Activated B cell treated with CpG ODN at 0.5 μM for 24 hours (primary cell): ENCODE data around the gene AVL9. TPM values are rescaled to one million over a fixed set of nuclear protein-coding genes. Genes with fewer than 3 reads are reported as not detected.
"Not testable (repeated sequence)": the region's sequence is repeated elsewhere in the genome, so short reads cannot be mapped to it uniquely, and the experiment has no call there.

ENCODE experiments used
- ATAC-seq: fragments of 200-7000 bp; cut with Tn5 transposase; one replicate; pipeline ENCODE4 v1.10.0; 2021; ENCODE audit warnings: low read depth, mild to moderate bottlenecking, moderate library complexity
- CTCF ChIA-PET: fragments of 350-600 bp; sonication (Branson Sonifier 250); formaldehyde crosslinking; loops from one replicate; lab custom pipeline; 2021; ENCODE audit warnings: antibody characterized with exemption; lab: Charles Lee
- POLR2A ChIA-PET: fragments of 350-600 bp; sonication (Branson Sonifier 250); formaldehyde crosslinking; loops from one replicate; lab custom pipeline; 2021; ENCODE audit warnings: antibody characterized with exemption; lab: Charles Lee
- DNase-seq: peaks from one replicate; pipeline ENCODE4 v3.0.0; 2022
- H3K27ac Mint-ChIP-seq: one replicate; pipeline ENCODE4 v1.8.0; 2020; ENCODE audit warnings: mixed read lengths
- H3K27me3 Mint-ChIP-seq: one replicate; pipeline ENCODE4 v1.8.0; 2021; ENCODE audit warnings: mixed read lengths
- H3K36me3 Mint-ChIP-seq: one replicate; pipeline ENCODE4 v1.8.0; 2021; ENCODE audit warnings: low read depth, mixed read lengths
- H3K4me1 Mint-ChIP-seq: one replicate; pipeline ENCODE4 v1.8.0; 2021; ENCODE audit warnings: mixed read lengths
- H3K4me3 Mint-ChIP-seq: one replicate; pipeline ENCODE4 v1.8.0; 2020; ENCODE audit warnings: mild to moderate bottlenecking, mixed read lengths
- H3K9me3 Mint-ChIP-seq: one replicate; pipeline ENCODE4 v1.8.0; 2020; ENCODE audit warnings: mixed read lengths
- intact Hi-C: fragments of 100-400 bp; cut with micrococcal nuclease; formaldehyde crosslinking; loops from one replicate; pipeline ENCODE4 v1.15.1; 2024
- total RNA-seq: library from RNA; stranded (reverse); gene quantifications from 2 replicates; pipeline ENCODE4 v1.2.3, GENCODE V29; 2022
- TF ChIP-seq, protein P1 (sequence below): fragments of 200-600 bp; IDR thresholded peaks from one replicate; pipeline ENCODE4 v1.8.0; 2022; ENCODE audit warnings: antibody characterized with exemption, mild to moderate bottlenecking

The AVL9 gene
- total RNA-seq, 1 donor from 2014 or later: 52.5 TPM

DNA sequence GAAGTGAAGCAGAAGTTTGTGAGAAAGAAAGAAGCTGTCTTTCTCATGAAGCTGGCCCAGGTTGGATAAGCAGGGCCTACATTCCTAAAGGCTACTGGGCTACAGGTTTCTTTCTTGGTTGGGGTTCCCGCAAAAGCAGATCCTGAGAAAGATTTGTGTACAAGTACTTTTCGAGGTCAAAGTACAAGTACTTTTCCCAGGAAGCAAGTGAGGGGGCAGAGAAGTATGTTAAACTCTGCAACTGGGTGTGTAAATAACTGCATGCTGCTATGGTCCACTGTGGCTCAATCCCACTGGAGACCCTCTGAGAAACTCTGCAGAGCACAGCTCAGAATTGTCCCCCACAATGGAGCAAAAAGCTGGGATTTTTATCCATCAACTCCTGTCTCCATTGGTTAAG is 33.8 kb upstream of the AVL9 start:
- CTCF ChIA-PET: no interaction called here
- Mint-ChIP-seq H3K4me1 (no peaks in the 10 kb centered on the region), H3K4me3 (no peak overlapping the region), H3K27ac (no peak overlapping the region), H3K9me3 (no peaks in the 10 kb centered on the region), H3K36me3 (no peaks in the 10 kb centered on the region), H3K27me3 (peaks cover 25% of the 10 kb centered on the region)
- intact Hi-C loops: no loop called here
- ATAC-seq (no peak), DNase-seq (no peak)
- TF ChIP-seq, protein P1, sequence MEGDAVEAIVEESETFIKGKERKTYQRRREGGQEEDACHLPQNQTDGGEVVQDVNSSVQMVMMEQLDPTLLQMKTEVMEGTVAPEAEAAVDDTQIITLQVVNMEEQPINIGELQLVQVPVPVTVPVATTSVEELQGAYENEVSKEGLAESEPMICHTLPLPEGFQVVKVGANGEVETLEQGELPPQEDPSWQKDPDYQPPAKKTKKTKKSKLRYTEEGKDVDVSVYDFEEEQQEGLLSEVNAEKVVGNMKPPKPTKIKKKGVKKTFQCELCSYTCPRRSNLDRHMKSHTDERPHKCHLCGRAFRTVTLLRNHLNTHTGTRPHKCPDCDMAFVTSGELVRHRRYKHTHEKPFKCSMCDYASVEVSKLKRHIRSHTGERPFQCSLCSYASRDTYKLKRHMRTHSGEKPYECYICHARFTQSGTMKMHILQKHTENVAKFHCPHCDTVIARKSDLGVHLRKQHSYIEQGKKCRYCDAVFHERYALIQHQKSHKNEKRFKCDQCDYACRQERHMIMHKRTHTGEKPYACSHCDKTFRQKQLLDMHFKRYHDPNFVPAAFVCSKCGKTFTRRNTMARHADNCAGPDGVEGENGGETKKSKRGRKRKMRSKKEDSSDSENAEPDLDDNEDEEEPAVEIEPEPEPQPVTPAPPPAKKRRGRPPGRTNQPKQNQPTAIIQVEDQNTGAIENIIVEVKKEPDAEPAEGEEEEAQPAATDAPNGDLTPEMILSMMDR: no peak
- POLR2A ChIA-PET: no interaction called here

DNA sequence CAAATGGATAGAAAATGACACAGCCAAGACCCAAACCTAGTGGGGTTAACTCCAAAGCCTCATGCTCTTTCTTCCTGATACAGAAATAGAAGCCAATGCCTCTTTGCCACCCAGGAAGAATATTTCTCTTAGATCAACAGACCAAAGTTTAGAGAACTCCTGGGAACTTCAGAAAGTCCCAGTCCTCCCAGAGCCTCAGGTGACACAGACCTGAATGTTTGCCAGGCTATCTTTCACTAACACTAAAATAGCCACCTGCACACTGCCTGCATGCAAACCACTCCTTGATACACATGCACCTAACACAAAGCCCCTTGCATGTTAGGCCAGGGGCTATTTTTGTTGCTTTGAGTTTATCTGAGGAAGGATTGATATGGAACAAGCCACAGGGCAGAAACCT is 32.8 kb upstream of the AVL9 start:
- ChIA-PET CTCF (no interaction called here), POLR2A (no interaction called here)
- Mint-ChIP-seq H3K27me3 (peaks cover 20% of the 10 kb centered on the region), H3K4me1 (no peaks in the 10 kb centered on the region), H3K36me3 (no peaks in the 10 kb centered on the region), H3K27ac (no peak overlapping the region), H3K4me3 (no peak overlapping the region), H3K9me3 (no peaks in the 10 kb centered on the region)
- DNase-seq: no peak
- ATAC-seq: no peak
- TF ChIP-seq, protein P1: no peak
- intact Hi-C loops: no loop called here

DNA sequence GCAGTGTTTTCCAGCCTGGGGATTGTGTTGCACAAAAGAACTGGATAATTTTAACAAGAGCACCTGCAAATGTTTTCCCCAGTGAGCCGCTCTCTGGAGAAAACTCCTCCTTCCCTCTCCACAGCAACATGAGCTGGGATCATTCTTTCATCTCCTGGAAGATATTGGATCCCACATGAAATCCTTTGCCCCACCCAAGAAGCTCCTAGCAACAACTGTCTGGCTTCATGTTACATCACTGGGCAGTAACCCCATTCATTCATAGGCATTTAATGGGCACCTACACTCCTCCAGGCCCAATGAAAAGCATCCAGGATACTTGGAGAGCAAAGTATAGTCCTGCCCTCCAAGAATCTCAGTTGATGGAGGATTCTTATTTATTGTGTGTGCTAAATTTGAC is 32.3 kb upstream of the AVL9 start:
- H3K27ac Mint-ChIP-seq: no peak overlapping the region
- intact Hi-C loops: no loop called here
- CTCF ChIA-PET: no interaction called here

DNA sequence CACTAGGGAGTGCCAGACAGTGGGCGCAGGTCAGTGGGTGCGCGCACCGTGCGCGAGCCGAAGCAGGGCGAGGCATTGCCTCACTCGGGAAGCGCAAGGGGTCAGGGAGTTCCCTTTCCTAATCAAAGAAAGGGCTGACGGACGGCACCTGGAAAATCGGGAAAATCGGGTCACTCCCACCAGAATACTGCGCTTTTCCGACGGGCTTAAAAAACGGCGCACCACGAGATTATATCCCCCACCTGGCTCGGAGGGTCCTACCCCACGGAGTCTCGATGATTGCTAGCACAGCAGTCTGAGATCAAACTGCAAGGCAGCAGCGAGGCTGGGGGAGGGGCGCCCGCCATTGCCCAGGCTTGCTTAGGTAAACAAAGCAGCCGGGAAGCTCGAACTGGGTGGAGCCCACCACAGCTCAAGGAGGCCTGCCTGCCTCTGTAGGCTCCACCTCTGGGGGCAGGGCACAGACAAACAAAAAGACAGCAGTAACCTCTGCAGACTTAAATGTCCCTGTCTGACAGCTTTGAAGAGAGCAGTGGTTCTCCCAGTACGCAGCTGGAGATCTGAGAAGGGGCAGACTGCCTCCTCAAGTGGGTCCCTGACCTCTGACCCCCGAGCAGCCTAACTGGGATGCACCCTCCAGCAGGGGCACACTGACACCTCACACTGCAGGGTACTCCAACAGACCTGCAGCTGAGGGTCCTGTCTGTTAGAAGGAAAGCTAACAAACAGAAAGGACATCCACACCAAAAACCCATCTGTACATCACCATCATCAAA is 30.5 kb upstream of the AVL9 start:
- CTCF ChIA-PET, ATAC-seq, H3K27ac Mint-ChIP-seq, H3K4me3 Mint-ChIP-seq, intact Hi-C loops, H3K9me3 Mint-ChIP-seq, H3K36me3 Mint-ChIP-seq, DNase-seq, POLR2A ChIA-PET, H3K27me3 Mint-ChIP-seq, H3K4me1 Mint-ChIP-seq: not testable (repeated sequence)

More for the DNA sequence above, 32.3 kb upstream of the AVL9 start:
- Mint-ChIP-seq H3K27me3 (peaks cover 15% of the 10 kb centered on the region), H3K9me3 (no peaks in the 10 kb centered on the region), H3K4me1 (no peaks in the 10 kb centered on the region), H3K4me3 (no peak overlapping the region), H3K36me3 (no peaks in the 10 kb centered on the region)
- DNase-seq: no peak
- TF ChIP-seq, protein P1: no peak
- ATAC-seq: no peak
- POLR2A ChIA-PET: no interaction called here

DNA sequence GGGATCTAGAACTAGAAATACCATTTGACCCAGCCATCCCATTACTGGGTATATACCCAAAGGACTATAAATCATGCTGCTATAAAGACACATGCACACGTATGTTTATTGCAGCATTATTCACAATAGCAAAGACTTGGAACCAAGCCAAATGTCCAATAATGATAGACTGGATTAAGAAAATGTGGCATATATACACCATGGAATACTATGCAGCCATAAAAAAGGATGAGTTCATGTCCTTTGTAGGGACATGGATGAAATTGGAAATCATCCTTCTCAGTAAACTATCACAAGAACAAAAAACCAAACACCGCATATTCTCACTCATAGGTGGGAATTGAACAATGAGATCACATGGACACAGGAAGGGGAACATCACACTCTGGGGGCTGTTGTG is 25.3 kb upstream of the AVL9 start:
- POLR2A ChIA-PET, H3K4me3 Mint-ChIP-seq: not testable (repeated sequence)

DNA sequence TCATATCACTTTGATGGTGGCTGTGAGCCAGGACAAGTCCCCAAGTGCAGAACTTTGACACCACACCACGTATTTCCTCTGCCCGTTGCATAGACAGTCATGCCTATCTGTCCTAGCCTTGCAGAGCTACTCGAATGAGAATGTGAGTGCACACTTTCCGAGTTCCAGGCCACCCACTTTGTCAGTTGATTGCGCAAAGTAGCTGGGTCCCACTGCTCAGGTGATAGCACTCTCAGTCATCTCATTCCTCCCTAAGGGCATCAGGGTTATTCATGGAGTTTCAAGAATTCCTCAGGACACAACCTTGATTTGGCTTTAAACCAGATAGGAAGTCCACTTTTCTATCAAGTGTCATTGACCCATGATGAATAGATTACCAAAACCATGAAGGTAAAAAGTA is 24.4 kb upstream of the AVL9 start:
- POLR2A ChIA-PET: no interaction called here
- Mint-ChIP-seq H3K27ac (no peak overlapping the region), H3K9me3 (no peaks in the 10 kb centered on the region), H3K4me1 (no peaks in the 10 kb centered on the region), H3K27me3 (peaks cover 4% of the 10 kb centered on the region), H3K36me3 (no peaks in the 10 kb centered on the region), H3K4me3 (no peak overlapping the region)
- DNase-seq (no peak), ATAC-seq (no peak)
- intact Hi-C loops: no loop called here
- TF ChIP-seq, protein P1: no peak
- CTCF ChIA-PET: no interaction called here

More for the DNA sequence above, 25.3 kb upstream of the AVL9 start:
- H3K36me3 Mint-ChIP-seq, H3K27ac Mint-ChIP-seq, CTCF ChIA-PET, ATAC-seq, H3K4me1 Mint-ChIP-seq, H3K9me3 Mint-ChIP-seq, intact Hi-C loops, DNase-seq, H3K27me3 Mint-ChIP-seq: not testable (repeated sequence)
